ENCODE results near the gene POLR2A. TPM values are rescaled to one million over a fixed set of nuclear protein-coding genes. Genes with fewer than 3 reads are reported as not detected.

Gene POLR2A
- total RNA-seq, 1 donor from 2014 or later, result 69.5 TPM

DNA sequence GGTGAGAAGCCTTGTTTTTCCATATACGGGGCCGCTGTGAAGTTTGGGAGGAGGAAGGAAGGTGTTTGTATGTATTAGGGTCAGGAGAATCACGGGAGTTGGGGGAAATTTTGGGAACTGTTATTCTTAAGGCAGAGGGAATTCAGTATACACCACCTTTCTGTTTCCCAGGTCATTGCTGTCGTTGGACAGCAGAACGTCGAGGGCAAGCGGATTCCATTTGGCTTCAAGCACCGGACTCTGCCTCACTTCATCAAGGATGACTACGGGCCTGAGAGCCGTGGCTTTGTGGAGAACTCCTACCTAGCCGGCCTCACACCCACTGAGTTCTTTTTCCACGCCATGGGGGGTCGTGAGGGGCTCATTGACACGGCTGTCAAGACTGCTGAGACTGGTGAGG lies 17.6 kb downstream of the POLR2A start:
- intact Hi-C loops (cut with DNase I), result no loop called here
- Histone ChIP-seq H3K4me1 (no peaks in the 10 kb centered on the region), H3K4me3 (no peak overlapping the region), H3K27me3 (no peaks in the 10 kb centered on the region), H3K36me3 (peaks cover 95 to 100% of the 10 kb centered on the region in 2 donors), H3K27ac (no peak overlapping the region), H3K9me3 (no peaks in the 10 kb centered on the region)
- DNase-seq (ENCODE audit: low spot score in 2 of 2), result no peak
- TF ChIP-seq, protein P1, sequence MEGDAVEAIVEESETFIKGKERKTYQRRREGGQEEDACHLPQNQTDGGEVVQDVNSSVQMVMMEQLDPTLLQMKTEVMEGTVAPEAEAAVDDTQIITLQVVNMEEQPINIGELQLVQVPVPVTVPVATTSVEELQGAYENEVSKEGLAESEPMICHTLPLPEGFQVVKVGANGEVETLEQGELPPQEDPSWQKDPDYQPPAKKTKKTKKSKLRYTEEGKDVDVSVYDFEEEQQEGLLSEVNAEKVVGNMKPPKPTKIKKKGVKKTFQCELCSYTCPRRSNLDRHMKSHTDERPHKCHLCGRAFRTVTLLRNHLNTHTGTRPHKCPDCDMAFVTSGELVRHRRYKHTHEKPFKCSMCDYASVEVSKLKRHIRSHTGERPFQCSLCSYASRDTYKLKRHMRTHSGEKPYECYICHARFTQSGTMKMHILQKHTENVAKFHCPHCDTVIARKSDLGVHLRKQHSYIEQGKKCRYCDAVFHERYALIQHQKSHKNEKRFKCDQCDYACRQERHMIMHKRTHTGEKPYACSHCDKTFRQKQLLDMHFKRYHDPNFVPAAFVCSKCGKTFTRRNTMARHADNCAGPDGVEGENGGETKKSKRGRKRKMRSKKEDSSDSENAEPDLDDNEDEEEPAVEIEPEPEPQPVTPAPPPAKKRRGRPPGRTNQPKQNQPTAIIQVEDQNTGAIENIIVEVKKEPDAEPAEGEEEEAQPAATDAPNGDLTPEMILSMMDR (IDR thresholded peaks at IDR 0.05), result no peak

DNA sequence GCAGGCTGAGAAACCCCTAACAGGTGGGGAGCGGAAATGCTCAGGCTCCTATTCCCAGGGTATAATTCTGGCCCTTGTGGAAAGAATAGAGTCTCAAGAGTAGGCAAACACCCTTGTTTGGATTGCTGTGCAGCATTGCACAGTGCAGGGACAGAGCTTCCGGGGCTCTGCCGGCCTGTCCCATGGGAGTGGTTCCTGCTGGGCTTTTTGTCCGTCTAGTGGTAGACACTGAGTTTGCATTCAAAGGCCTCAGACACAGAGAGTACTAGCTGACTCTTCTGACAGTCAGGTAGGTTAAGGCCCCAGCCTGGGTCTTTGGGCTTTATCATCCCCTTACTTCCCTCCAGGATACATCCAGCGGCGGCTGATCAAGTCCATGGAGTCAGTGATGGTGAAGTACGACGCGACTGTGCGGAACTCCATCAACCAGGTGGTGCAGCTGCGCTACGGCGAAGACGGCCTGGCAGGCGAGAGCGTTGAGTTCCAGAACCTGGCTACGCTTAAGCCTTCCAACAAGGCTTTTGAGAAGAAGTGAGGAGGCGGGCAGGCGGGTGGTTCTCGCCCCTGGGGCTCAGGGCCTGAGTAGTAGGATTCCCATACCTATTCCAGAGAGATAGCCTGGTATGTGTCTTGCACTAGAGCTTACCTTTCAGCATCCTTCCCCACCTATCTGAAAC lies 18.1 kb downstream of the POLR2A start:
- Histone ChIP-seq H3K36me3 (peaks cover 93 to 100% of the 10 kb centered on the region in 2 donors), H3K27ac (no peak overlapping the region), H3K27me3 (no peaks in the 10 kb centered on the region), H3K9me3 (no peaks in the 10 kb centered on the region), H3K4me1 (no peaks in the 10 kb centered on the region), H3K4me3 (no peak overlapping the region)
- intact Hi-C loops (cut with DNase I), result no loop called here
- TF ChIP-seq, protein P1 (IDR thresholded peaks at IDR 0.05), result no peak
- no peak for DNase-seq (ENCODE audit: low spot score in 2 of 2)

DNA sequence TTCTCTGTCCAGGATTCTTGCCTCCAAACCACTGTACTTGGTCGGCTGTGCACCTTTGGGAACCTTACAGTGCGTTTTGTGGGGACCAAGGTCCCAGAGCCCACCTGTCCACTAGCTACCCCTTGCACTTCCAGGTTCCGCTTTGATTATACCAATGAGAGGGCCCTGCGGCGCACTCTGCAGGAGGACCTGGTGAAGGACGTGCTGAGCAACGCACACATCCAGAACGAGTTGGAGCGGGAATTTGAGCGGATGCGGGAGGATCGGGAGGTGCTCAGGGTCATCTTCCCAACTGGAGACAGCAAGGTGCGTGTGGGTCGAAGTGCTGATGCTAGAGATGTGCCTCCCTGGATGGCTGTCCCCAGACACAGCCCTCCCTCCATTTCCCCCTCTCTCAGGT lies 18.8 kb downstream of the POLR2A start:
- H3K27me3 ChIP-seq, result no peaks in the 10 kb centered on the region
- no peaks in the 10 kb centered on the region for H3K9me3 ChIP-seq
- H3K27ac ChIP-seq, result no peak overlapping the region
- no peak overlapping the region for H3K4me3 ChIP-seq
- intact Hi-C loops (cut with DNase I), result no loop called here
- H3K4me1 ChIP-seq, result no peaks in the 10 kb centered on the region
- peaks cover 91 to 100% of the 10 kb centered on the region in 2 donors for H3K36me3 ChIP-seq
- TF ChIP-seq, protein P1 (IDR thresholded peaks at IDR 0.05), result no peak
- no peak for DNase-seq (ENCODE audit: low spot score in 2 of 2)

DNA sequence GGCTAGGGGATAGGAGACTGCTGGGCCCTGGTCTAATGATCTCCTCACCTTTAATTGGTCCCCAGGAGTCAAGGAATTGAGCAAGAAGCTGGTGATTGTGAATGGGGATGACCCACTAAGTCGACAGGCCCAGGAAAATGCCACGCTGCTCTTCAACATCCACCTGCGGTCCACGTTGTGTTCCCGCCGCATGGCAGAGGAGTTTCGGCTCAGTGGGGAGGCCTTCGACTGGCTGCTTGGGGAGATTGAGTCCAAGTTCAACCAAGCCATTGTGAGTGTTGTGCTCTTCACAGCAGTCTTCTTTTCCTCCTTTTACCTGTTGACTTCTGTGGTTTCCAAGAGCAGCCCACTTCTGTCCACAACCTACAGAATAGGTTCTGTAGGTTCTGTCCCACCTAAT lies 19.4 kb downstream of the POLR2A start:
- Histone ChIP-seq H3K4me1 (no peaks in the 10 kb centered on the region), H3K36me3 (peaks cover 91 to 100% of the 10 kb centered on the region in 2 donors), H3K27ac (no peak overlapping the region), H3K27me3 (no peaks in the 10 kb centered on the region), H3K4me3 (no peak overlapping the region), H3K9me3 (no peaks in the 10 kb centered on the region)
- intact Hi-C loops (cut with DNase I), result no loop called here
- TF ChIP-seq, protein P1 (IDR thresholded peaks at IDR 0.05), result no peak
- no peak for DNase-seq (ENCODE audit: low spot score in 2 of 2)

DNA sequence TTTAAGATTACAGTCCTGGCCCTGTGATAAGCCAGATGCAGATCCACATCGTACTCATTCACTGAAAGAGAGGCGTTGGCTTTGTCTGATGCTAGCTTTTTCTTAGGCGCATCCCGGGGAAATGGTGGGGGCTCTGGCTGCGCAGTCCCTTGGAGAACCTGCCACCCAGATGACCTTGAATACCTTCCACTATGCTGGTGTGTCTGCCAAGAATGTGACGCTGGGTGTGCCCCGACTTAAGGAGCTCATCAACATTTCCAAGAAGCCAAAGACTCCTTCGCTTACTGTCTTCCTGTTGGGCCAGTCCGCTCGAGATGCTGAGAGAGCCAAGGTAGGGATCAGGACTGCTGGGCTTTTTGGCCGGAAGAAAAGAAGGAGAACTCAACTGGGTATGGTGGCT lies 24.0 kb downstream of the POLR2A start:
- H3K4me1 ChIP-seq, result no peaks in the 10 kb centered on the region
- peaks cover 91 to 100% of the 10 kb centered on the region in 2 donors for H3K36me3 ChIP-seq
- H3K9me3 ChIP-seq, result no peaks in the 10 kb centered on the region
- TF ChIP-seq, protein P1 (IDR thresholded peaks at IDR 0.05), result no peak
- no peaks in the 10 kb centered on the region for H3K27me3 ChIP-seq
- H3K4me3 ChIP-seq, result no peak overlapping the region
- H3K27ac ChIP-seq, result no peak overlapping the region
- intact Hi-C loops (cut with DNase I), result no loop called here
- no peak for DNase-seq (ENCODE audit: low spot score in 2 of 2)

Measured in ascending aorta (tissue), 2 donors.